GM21360 (cell line): ENCODE measurements around the gene UACA.

ENCODE experiments used
- ATAC-seq: cut with Tn5 transposase; IDR thresholded peaks from one replicate; pipeline ENCODE4 v1.9.1; 2021; ENCODE audit warnings: mild to moderate bottlenecking, moderate library complexity; ENCODE audit not compliant: unreplicated experiment

The UACA gene

GRCh38 chr15:70605606-70606410 is 157.6 kb downstream of the UACA start:
- no peak for ATAC-seq

DNA sequence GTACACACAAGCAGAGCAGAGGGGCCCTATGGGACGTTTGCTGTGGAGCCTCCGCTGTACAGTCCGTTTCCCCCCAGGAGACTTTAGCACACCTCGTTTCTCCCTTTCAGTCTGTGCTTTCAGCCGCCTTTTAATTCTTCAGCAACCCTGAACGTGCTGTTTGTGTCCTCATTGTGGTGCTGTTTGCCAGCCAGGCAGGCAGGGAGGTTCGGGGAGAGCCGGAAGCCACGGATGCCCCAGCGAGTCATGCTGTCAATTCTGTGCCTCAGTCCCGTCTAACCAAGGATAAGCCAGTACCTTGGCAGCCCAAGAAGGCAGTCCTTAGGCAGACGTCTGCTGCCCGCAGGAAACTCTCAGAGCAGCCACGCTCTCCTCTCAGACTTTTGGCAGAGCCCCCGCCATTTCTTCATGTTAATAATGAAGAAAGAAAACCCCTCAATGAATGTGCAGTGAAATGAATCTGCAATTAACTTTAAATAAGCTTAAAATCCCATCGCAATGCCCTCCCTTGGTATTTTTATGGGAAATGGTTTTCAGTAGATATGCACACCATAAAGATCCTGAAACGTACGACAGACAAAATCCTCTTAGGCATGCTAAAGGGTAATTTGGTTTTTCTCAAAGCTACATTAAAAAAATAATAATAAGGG is 158.6 kb downstream of the UACA start:
- no peak for ATAC-seq
